ENCODE data around the gene SLA2.
A peak's percentile ranks its signal among the peaks of the same experiment; 100 is the strongest.

SLA2 gene

DNA sequence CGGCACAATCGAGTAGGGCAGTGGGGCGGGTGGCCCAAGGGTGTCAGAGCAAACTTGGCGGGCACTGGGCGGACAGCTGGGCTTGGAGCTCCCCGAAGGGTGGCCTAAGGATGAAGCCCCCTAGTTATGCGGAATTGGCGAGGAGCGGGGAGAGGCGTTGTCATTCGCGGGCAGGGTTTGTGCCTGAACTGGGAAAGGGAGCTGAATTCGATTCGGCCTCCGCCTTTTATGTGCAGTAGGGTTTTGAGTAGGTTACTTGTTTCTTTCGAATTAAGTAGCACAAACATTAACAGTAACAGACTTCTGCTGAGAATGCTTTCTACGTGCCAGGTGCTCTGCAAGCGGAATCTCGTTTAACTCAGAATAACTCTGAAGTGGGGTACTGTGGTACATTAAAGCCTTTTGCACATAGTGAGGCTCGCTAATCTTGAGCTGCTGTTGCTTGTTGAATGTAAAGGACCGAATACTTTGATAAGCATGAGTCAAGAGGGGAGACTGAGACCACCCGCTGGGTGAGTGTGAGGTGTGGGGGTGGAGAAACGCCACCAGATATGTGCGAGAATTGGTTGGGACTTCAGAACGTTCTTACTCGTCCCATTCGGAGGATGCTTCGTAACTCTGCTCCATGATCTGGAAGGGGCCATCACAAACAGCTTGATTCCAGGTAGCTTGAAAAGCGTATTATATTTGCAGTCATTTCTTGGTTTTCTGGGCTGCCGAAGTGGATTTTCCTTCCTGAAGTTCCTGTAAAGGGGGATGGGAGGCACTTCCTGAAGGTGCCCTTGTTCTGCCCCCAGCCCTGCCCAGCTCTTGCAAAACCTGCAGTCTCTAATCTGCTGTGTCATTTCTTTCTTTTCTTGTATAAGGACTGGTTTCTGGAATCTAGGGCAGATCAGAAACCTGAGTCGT, 39.6 kb downstream of the SLA2 start:
- peak; percentile 18 for DNase-seq

- peak; percentile 99 for DNase-seq
These were observed 40.4 kb downstream of the SLA2 start, which contains the start of gene RAB5IF for GRCh38 chr20:36605399-36606157. TSS of gene RAB5IF (plus strand) at chr20:36605779. CDS start at chr20:36605952, 173 bp downstream.

DNA sequence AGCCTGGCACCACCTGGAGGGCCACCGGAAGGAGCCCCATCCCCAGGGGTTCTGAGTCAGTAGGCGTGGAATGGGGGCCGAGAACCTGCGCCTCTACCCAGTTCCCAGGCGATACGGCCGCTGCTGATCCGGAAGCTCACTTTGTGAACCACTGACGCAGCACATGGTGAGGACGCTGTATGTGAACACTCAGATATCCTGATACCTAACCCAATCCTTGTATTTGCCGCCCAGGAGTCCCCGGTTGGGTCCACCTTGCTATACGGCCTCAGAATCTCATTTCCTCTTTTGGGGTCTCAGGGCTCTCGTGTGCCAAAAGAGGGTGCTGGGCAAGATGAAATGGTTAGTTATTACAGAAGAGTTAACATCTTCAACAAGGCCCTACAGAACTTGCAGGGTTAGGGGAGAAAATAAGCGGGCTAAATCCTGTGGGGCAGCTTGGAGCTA, 41.0 kb downstream of the SLA2 start:
- DNase-seq: peak; percentile 53

DNA sequence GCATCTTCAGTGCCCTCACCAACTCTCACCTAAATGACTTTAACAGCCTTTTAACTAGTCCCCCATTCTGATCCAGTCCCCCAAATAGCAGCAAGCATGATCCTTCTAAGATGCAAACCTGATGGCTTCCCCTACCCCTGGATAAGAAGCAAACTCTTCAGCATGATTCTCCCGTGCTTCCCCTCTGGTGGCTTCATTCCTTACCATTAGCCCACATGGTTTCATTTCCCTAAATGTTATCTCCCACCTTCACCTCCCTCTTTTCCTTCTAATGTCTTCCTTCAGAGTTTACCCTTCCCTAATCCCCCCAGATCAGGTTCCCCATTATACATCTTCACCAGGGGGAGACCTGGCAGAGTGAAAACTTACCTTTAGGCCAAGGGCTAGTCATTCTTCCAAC, 44.5 kb downstream of the SLA2 start:
- no peak for DNase-seq

- DNase-seq: no peak
These were observed 46.1 kb downstream of the SLA2 start for GRCh38 chr20:36599912-36600345.

- DNase-seq: no peak
These were observed 52.6 kb downstream of the SLA2 start for GRCh38 chr20:36593347-36593929.

- DNase-seq: peak; percentile 60
These were observed 53.9 kb downstream of the SLA2 start for GRCh38 chr20:36591854-36592641.

DNA sequence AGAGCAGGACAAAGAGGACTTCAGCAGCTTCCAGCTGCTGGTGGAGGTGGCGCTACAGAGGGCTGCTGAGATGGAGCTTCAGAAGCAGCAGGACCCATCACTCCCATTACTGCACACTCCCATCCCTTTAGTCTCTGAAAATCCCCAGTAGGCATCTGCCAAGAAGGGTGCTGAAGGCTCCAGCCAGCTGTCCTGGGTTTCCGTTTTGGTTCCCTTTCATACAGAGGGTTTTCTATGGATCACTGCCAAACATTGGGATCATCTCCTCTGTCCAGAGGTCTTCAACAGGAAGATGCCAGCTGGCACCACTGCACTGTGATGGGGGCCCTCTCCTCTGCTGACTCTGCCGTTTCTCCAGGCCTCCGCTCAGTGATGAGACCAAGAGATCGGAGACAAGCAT, 54.7 kb downstream of the SLA2 start:
- DNase-seq: no peak

DNA sequence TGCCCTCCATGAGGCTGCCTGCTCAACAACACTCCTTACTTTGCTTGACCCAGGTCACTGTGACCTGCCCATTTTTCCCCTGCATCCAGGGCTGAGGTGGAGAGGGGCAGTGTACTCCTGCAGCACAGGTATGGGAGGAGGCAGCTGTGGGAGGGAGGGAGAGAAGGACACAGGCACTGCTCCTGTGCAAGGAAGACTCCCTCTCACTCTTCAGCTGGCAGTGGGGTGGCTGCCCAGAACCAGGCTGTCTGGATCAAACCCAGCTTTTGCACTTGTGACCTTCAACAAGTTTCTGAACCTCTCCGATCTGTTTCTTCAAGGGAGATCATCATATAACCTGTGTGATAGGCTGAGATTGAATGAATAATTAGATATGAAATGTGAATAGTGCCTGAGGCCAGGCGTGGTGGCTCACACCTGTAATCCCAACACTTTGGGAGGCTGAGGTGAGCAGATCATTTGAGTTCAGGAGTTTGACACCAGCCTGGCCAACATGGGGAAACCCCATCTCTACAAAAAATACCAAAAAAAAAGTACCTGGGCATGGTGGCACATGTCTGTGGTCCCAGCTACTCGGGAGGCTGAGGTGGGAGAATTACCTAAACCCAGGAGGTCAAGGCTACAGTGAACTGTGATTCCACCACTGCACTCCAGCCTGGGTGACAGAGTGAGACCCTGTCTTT, 58.5 kb downstream of the SLA2 start:
- DNase-seq: no peak

GRCh38 chr20:36585410-36586125, 60.4 kb downstream of the SLA2 start:
- DNase-seq: no peak

DNA sequence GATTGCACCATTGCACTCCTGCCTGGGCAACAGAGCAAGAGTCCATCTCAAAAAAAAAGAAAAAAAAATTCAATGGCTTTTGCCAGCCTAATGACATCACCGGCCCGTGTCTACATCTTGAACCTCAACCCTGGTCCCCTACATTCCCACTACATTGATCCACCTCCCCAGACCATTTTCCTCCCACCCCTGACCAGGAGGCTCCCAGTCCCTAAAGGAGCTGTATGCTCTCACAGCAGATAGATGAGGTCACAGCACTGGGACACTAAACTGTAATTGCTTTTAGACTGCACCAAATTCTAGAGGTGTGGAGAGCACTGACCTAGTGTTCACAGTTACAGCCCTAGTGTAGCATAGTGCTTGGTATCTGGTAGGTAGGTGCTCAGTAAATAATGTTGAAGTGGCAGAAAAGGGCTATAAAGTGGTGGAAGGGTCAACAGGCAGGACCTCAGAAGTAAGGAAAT, 61.9 kb downstream of the SLA2 start:
- no peak for DNase-seq

- no peak for DNase-seq
These were observed 63.2 kb downstream of the SLA2 start for GRCh38 chr20:36582821-36583220.

- DNase-seq: peak; percentile 11
These were observed 63.7 kb downstream of the SLA2 start for GRCh38 chr20:36582322-36582721.

- DNase-seq: no peak
These were observed 65.9 kb downstream of the SLA2 start for GRCh38 chr20:36579996-36580545.

DNA sequence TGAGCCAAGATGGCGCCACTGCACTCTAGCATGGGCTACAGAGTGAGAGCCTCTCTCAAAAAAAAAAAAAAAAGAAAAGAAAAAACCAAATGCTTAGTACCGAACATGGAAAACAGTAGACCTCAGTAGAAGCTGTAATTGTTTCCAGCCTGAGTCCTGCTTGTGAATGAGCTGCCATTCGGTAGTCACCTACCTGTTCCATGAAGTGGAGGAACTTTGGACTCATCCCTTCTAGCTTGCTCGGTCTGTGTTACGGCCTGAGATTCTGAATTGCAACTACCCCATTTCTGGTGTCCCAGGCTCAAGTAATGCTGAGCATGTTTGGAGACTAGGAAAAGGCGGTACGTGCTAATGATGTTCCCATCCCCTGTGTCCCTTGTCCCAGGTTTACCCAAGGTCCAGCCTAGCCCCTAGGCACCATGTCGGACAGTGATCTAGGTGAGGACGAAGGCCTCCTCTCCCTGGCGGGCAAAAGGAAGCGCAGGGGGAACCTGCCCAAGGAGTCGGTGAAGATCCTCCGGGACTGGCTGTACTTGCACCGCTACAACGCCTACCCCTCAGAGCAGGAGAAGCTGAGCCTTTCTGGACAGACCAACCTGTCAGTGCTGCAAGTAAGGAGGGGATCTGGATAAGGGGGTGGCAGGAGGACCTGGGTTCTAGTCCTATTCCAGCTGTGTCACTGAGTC, 67.5 kb downstream of the SLA2 start:
- no peak for DNase-seq

DNA sequence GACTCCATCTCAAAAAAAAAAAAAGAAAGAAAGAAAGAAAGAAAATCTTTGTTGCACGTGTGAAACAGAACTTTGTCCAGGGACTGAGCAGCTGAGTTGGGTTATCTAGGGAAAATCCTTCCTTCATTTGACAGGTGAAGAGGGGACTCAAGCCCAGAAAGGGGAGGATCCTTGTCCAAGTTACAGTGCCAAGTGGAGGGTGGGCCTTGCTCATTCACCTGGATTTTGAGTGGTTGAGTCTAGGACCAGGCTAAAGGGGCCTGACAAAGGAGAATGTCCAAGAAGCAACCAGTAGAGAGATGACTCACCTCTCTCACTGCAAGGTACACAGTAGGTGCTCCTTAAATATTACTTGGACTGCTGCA, 69.9 kb downstream of the SLA2 start:
- no peak for DNase-seq

DNA sequence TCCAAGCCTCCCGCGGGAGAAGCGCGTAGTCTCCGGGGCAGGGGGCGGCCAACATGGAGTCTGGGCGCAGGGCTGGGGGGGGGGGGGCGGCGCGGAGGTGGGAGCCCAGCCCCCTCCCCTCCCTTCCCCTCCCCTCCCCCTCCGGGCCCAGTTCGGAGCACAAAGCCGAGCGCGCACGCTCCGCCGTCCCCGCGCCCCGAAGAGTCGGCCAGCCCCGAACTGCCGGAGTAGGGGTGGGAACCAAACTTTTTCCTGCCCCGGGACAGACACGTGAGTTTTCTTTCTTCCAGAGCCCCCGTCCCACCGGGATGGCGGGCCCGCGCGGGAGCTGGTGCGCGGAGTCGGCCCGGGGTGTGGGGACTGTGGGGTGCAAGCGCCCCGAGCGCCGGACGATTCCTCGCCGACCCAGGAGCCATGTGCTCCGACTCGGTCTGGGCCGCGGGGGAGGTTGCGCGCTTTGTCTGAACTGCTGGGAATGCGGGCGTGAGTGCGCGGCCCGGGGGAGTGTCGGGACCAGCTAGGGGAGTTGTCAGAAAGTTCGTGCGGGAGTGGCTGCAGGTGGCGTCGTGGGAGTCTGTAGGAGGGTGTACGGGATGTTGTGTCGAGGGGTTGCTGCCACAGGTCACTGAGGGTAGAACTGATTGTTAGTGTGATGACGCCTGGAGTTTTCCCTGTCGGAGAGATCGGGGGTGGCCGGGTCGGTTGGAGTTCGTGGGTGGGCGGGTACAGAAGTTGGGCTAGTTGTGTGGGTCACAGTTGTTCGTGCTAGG, 71.4 kb downstream of the SLA2 start:
- peak; percentile 53 for DNase-seq

GRCh38 chr20:36573798-36574365, 72.1 kb downstream of the SLA2 start:
- peak; percentile 32 for DNase-seq
